VCaP (cell line): Measurements from ENCODE around the gene AP1G2.
A peak's percentile ranks its signal among the peaks of the same experiment; 100 is the strongest.

Source experiments
- H3K27ac ChIP-seq: fragments of 450-650 bp; 2 replicates; pipeline ENCODE4 v1.5.1; 2017
- CTCF ChIP-seq: fragments of 450-650 bp; conservative IDR thresholded peaks from 2 replicates; pipeline ENCODE4 v1.5.1; 2017; ENCODE audit warnings: mild to moderate bottlenecking, moderate library complexity

AP1G2 gene

GRCh38 chr14:23528555-23528954 lies 39.0 kb downstream of the AP1G2 start:
- peak; percentile 33 for TF ChIP-seq CTCF

GRCh38 chr14:23525611-23526010 lies 42.0 kb downstream of the AP1G2 start:
- no peak for TF ChIP-seq CTCF
- H3K27ac ChIP-seq = no peak overlapping the region

More at GRCh38 chr14:23528555-23528954, 39.0 kb downstream of the AP1G2 start:
- no peak overlapping the region for H3K27ac ChIP-seq

GRCh38 chr14:23524954-23525353 lies 42.6 kb downstream of the AP1G2 start:
- H3K27ac ChIP-seq = no peak overlapping the region
- no peak for TF ChIP-seq CTCF

- H3K27ac ChIP-seq = no peak overlapping the region
- no peak for TF ChIP-seq CTCF
Observed at GRCh38 chr14:23523229-23524016, 44.2 kb downstream of the AP1G2 start.

- TF ChIP-seq CTCF = no peak
- H3K27ac ChIP-seq = no peak overlapping the region
Observed at GRCh38 chr14:23522643-23523198, 44.9 kb downstream of the AP1G2 start.

GRCh38 chr14:23521785-23522640 lies 45.6 kb downstream of the AP1G2 start:
- no peak overlapping the region for H3K27ac ChIP-seq
- no peak for TF ChIP-seq CTCF

- no peak overlapping the region for H3K27ac ChIP-seq
- TF ChIP-seq CTCF = no peak
Observed at GRCh38 chr14:23520899-23521533, 46.6 kb downstream of the AP1G2 start.
